ENCODE results near the gene EPC1. TPM values are rescaled to one million over a fixed set of nuclear protein-coding genes. Genes with fewer than 3 reads are reported as not detected.

The EPC1 gene
- total RNA-seq, 2 donors from 2014 or later = 40.2 to 48.5 TPM

DNA sequence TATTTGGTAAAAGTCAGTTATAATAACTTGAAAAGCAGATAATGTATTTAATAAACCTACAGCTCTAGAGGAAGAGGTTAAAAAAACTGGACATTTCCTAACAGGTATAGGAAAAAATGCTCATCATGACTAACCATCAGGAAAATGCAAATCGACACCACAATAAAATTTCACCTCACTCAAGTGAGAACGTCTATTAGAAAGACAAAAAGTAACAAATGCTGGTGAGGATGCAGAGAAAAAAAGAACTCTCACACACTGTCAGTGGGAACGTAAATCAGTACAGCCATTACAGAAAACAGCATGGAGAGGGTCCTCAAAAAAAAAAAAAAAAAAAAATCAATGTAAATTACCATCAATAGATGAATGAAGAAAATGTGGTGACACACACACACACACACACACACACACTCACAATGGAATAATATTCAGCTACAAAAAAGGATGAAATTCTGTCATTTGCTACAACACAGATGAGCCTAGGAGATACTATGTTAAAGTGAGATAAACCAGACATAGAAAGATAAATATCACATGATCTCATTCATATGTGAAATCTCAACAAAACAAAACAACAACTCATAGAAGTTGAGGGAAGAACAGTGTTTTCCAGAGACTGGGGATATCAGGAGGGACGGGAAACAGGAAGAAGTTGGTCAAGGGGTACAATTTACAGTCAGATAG is 20.1 kb downstream of the EPC1 start:
- TF ChIP-seq, protein P1, sequence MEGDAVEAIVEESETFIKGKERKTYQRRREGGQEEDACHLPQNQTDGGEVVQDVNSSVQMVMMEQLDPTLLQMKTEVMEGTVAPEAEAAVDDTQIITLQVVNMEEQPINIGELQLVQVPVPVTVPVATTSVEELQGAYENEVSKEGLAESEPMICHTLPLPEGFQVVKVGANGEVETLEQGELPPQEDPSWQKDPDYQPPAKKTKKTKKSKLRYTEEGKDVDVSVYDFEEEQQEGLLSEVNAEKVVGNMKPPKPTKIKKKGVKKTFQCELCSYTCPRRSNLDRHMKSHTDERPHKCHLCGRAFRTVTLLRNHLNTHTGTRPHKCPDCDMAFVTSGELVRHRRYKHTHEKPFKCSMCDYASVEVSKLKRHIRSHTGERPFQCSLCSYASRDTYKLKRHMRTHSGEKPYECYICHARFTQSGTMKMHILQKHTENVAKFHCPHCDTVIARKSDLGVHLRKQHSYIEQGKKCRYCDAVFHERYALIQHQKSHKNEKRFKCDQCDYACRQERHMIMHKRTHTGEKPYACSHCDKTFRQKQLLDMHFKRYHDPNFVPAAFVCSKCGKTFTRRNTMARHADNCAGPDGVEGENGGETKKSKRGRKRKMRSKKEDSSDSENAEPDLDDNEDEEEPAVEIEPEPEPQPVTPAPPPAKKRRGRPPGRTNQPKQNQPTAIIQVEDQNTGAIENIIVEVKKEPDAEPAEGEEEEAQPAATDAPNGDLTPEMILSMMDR (IDR thresholded peaks at IDR 0.05) = no peak
- no peak for DNase-seq (ENCODE audit: low spot score)
- Histone ChIP-seq H3K4me1 (ENCODE audit: control insufficient read depth in 1 of 2, low read depth in 2 of 2) (peaks cover 55 to 88% of the 10 kb centered on the region in 2 donors), H3K4me3 (no peak overlapping the region), H3K27me3 (replicated peaks; ENCODE audit: insufficient read depth) (no peaks in the 10 kb centered on the region), H3K36me3 (no peaks in the 10 kb centered on the region), H3K9me3 (no peaks in the 10 kb centered on the region), H3K27ac (no peak overlapping the region)
- ATAC-seq (ENCODE audit: insufficient number of reproducible peaks, low FRiP score, low read depth) = no peak

DNA sequence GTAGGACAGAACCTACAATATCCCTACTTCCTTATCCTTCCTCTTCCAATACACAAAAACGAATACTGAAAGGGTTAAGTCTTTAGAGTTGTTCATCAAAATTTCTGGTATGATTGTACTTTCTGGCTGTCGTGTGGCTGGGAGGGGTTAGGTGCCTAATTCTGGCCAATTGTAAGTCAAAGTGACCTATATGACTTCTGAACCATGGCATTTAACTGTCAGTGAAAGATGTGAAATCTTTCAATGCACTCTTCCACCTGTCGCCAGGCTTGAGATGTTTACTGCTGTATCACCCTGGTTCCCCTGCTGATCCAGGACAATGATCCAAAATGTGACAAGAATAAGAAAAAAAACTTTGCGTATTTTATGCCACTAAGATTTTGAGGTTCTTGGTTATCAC is 20.8 kb downstream of the EPC1 start:
- Histone ChIP-seq H3K36me3 (no peaks in the 10 kb centered on the region), H3K4me3 (no peak overlapping the region), H3K27ac (no peak overlapping the region), H3K4me1 (ENCODE audit: control insufficient read depth in 1 of 2, low read depth in 2 of 2) (peaks cover 59 to 91% of the 10 kb centered on the region in 2 donors), H3K27me3 (replicated peaks; ENCODE audit: insufficient read depth) (no peaks in the 10 kb centered on the region), H3K9me3 (no peaks in the 10 kb centered on the region)
- TF ChIP-seq, protein P1 (IDR thresholded peaks at IDR 0.05) = no peak
- ATAC-seq (ENCODE audit: insufficient number of reproducible peaks, low FRiP score, low read depth) (no peak), DNase-seq (ENCODE audit: low spot score) (no peak)

DNA sequence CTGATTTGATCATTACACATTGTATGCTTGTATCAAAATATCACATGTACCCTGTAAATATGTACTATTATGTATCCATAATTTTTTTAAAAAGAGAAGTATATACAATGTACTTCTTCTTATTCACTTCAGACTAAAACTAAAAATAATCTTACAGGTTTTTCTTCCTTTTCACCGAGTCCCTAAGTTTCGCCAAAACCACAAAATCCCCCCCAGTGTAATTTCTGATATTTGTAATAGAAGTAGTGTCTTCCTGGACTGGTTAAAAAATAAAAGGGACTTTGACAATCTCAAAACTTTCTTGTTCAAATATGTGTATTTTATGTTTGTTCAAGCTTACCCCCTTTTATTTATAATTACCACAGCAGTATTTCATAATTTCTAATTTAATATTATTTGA is 23.9 kb downstream of the EPC1 start:
- no peak overlapping the region for H3K4me3 ChIP-seq
- DNase-seq (ENCODE audit: low spot score) (no peak), ATAC-seq (ENCODE audit: insufficient number of reproducible peaks, low FRiP score, low read depth) (no peak)
- peaks cover 45 to 88% of the 10 kb centered on the region in 2 donors for H3K4me1 ChIP-seq (ENCODE audit: control insufficient read depth in 1 of 2, low read depth in 2 of 2)
- TF ChIP-seq, protein P1 (IDR thresholded peaks at IDR 0.05) = no peak
- no peaks in the 10 kb centered on the region for H3K9me3 ChIP-seq
- H3K27me3 ChIP-seq (replicated peaks; ENCODE audit: insufficient read depth) = no peaks in the 10 kb centered on the region
- no peak overlapping the region for H3K27ac ChIP-seq
- H3K36me3 ChIP-seq = no peaks in the 10 kb centered on the region

- Histone ChIP-seq H3K27me3 (replicated peaks; ENCODE audit: insufficient read depth) (no peaks in the 10 kb centered on the region), H3K27ac (no peak overlapping the region), H3K9me3 (no peaks in the 10 kb centered on the region), H3K4me1 (ENCODE audit: control insufficient read depth in 1 of 2, low read depth in 2 of 2) (peaks cover 38 to 87% of the 10 kb centered on the region in 2 donors), H3K4me3 (no peak overlapping the region), H3K36me3 (no peaks in the 10 kb centered on the region)
- DNase-seq (ENCODE audit: low spot score) (no peak), ATAC-seq (ENCODE audit: insufficient number of reproducible peaks, low FRiP score, low read depth) (no peak)
- TF ChIP-seq, protein P1 (IDR thresholded peaks at IDR 0.05) = no peak
Measured at GRCh38 chr10:32321016-32321631, 25.8 kb downstream of the EPC1 start.

- no peak for ATAC-seq (ENCODE audit: insufficient number of reproducible peaks, low FRiP score, low read depth)
- Histone ChIP-seq H3K9me3 (no peaks in the 10 kb centered on the region), H3K4me1 (ENCODE audit: control insufficient read depth in 1 of 2, low read depth in 2 of 2) (peaks cover 53 to 87% of the 10 kb centered on the region in 2 donors), H3K4me3 (no peak overlapping the region), H3K36me3 (no peaks in the 10 kb centered on the region), H3K27me3 (replicated peaks; ENCODE audit: insufficient read depth) (no peaks in the 10 kb centered on the region), H3K27ac (no peak overlapping the region)
- TF ChIP-seq, protein P1 (IDR thresholded peaks at IDR 0.05) = no peak
- no peak for DNase-seq (ENCODE audit: low spot score)
Measured at GRCh38 chr10:32318476-32318896, 28.5 kb downstream of the EPC1 start.

Data from thoracic aorta (tissue), 2 donors.